MCF 10A (cell line): ENCODE results near the gene GSC2. TPM values are rescaled to one million over a fixed set of nuclear protein-coding genes. Genes with fewer than 3 reads are reported as not detected.

ENCODE experiments used
- BruUV-seq: library from RNA; stranded (reverse); fragments of 400-500 nt; replicated peaks from 2 replicates; lab custom pipeline; 2021; lab: Mats Ljungman, UMichigan
- CTCF ChIA-PET: fragments of 300-600 bp; sonication (Branson Sonifier 250); formaldehyde crosslinking; extraction: SDS; loops from one replicate; lab custom pipeline; 2021; ENCODE audit warnings: antibody characterized with exemption, inconsistent platforms; lab: Yijun Ruan, JAX
- POLR2A ChIA-PET: fragments of 300-600, 350-650 bp; sonication (Branson Sonifier 250); formaldehyde crosslinking; extraction: SDS; loops from one replicate; lab custom pipeline; 2020; ENCODE audit warnings: antibody characterized with exemption, inconsistent platforms; lab: Yijun Ruan, JAX
- DNase-seq: peaks from one replicate; pipeline ENCODE4 v3.0.0-alpha.2; 2018; ENCODE audit not compliant: unreplicated experiment
- H3K27ac Mint-ChIP-seq: one replicate; pipeline ENCODE4 v1.8.0; 2022; ENCODE audit warnings: mild to moderate bottlenecking, low read depth, mixed read lengths; ENCODE audit not compliant: unreplicated experiment
- H3K27me3 Mint-ChIP-seq: one replicate; pipeline ENCODE4 v1.8.0; 2022; ENCODE audit warnings: mixed read lengths; ENCODE audit not compliant: insufficient read depth, unreplicated experiment
- H3K36me3 Mint-ChIP-seq: one replicate; pipeline ENCODE4 v1.8.0; 2022; ENCODE audit warnings: mild to moderate bottlenecking, moderate library complexity, mixed read lengths; ENCODE audit not compliant: insufficient read depth, unreplicated experiment
- H3K4me1 Mint-ChIP-seq: one replicate; pipeline ENCODE4 v1.8.0; 2022; ENCODE audit warnings: mixed read lengths; ENCODE audit not compliant: insufficient read depth, unreplicated experiment
- H3K4me3 Mint-ChIP-seq: one replicate; pipeline ENCODE4 v1.8.0; 2022; ENCODE audit warnings: mild to moderate bottlenecking, moderate library complexity, mixed read lengths; ENCODE audit not compliant: unreplicated experiment
- H3K9me3 Mint-ChIP-seq: one replicate; pipeline ENCODE4 v1.8.0; 2022; ENCODE audit warnings: mixed read lengths; ENCODE audit not compliant: unreplicated experiment
- CTCF ChIP-seq: fragments of 200-600 bp; IDR thresholded peaks from one replicate; pipeline ENCODE4 v1.8.0; 2022; ENCODE audit warnings: antibody characterized with exemption, mild to moderate bottlenecking; ENCODE audit not compliant: unreplicated experiment
- intact Hi-C: fragments of 100-400 bp; cut with micrococcal nuclease; formaldehyde crosslinking; loops from 2 replicates; pipeline ENCODE4 v1.14.1; 2022
- total RNA-seq: library from RNA; stranded (reverse); gene quantifications from 2 replicates; pipeline ENCODE4 v1.2.3, GENCODE V29; 2022

The GSC2 gene
- total RNA-seq, 1 experiment from 2014 or later: not detected

- Mint-ChIP-seq H3K9me3 (no peaks in the 10 kb centered on the region), H3K4me3 (no peak overlapping the region), H3K4me1 (no peaks in the 10 kb centered on the region), H3K27me3 (no peaks in the 10 kb centered on the region), H3K36me3 (peaks cover 35% of the 10 kb centered on the region), H3K27ac (no peak overlapping the region)
- ChIA-PET POLR2A (no interaction called here), CTCF (interaction anchor here (0.7 to 1.1 kb wide), 3 partner anchors 14 to 268 kb away, joined by 3 to 4 read pairs (median 3); no protein-coding TSS in a partner anchor)
- no peak for TF ChIP-seq CTCF
- BruUV-seq: no TSS peak
- intact Hi-C loops: no loop called here
- DNase-seq: no peak
These were observed 46.9 kb upstream of the GSC2 start for GRCh38 chr22:19196841-19197612.

GRCh38 chr22:19195796-19196731 lies 46.0 kb upstream of the GSC2 start:
- no peaks in the 10 kb centered on the region for H3K4me1 Mint-ChIP-seq
- H3K36me3 Mint-ChIP-seq: peaks cover 31% of the 10 kb centered on the region
- TF ChIP-seq CTCF: no peak

GRCh38 chr22:19194766-19195536 lies 44.9 kb upstream of the GSC2 start:
- H3K27ac Mint-ChIP-seq: no peak overlapping the region
- peaks cover 38% of the 10 kb centered on the region for H3K36me3 Mint-ChIP-seq
- no peaks in the 10 kb centered on the region for H3K4me1 Mint-ChIP-seq
- H3K9me3 Mint-ChIP-seq: no peaks in the 10 kb centered on the region
- H3K27me3 Mint-ChIP-seq: no peaks in the 10 kb centered on the region
- DNase-seq: no peak
- no peak for TF ChIP-seq CTCF
- no TSS peak for BruUV-seq
- intact Hi-C loops: no loop called here
- CTCF ChIA-PET: interaction anchor here (1.5 kb wide), 1 partner anchor 15 kb away, joined by 4 read pairs; no protein-coding TSS in a partner anchor
- POLR2A ChIA-PET: no interaction called here
- H3K4me3 Mint-ChIP-seq: no peak overlapping the region

More at GRCh38 chr22:19195796-19196731, 46.0 kb upstream of the GSC2 start:
- ChIA-PET CTCF (interaction anchor here (1.5 kb wide), 1 partner anchor 16 kb away, joined by 4 read pairs; no protein-coding TSS in a partner anchor), POLR2A (no interaction called here)
- Mint-ChIP-seq H3K4me3 (no peak overlapping the region), H3K27me3 (no peaks in the 10 kb centered on the region), H3K9me3 (no peaks in the 10 kb centered on the region), H3K27ac (no peak overlapping the region)
- BruUV-seq: no TSS peak
- no peak for DNase-seq
- intact Hi-C loops: no loop called here
